Measurements from ENCODE around the gene MBNL1.

MBNL1 gene

GRCh38 chr3:152377184-152377570 is 108.4 kb downstream of the MBNL1 start:
- DNase-seq (ENCODE audit: low spot score), result no peak
- no peak for TF ChIP-seq CTCF (IDR thresholded peaks at IDR 0.05; ENCODE audit: extremely low read depth, missing control alignments)

GRCh38 chr3:152379415-152380042 is 110.8 kb downstream of the MBNL1 start:
- TF ChIP-seq CTCF (IDR thresholded peaks at IDR 0.05; ENCODE audit: extremely low read depth, missing control alignments), result no peak
- DNase-seq (ENCODE audit: low spot score), result no peak

- DNase-seq (ENCODE audit: low spot score), result no peak
These were observed 111.3 kb downstream of the MBNL1 start for GRCh38 chr3:152380043-152380442.

GRCh38 chr3:152381881-152382295 is 113.2 kb downstream of the MBNL1 start:
- TF ChIP-seq CTCF (IDR thresholded peaks at IDR 0.05; ENCODE audit: extremely low read depth, missing control alignments), result no peak
- DNase-seq (ENCODE audit: low spot score), result no peak

More at GRCh38 chr3:152380043-152380442, 111.3 kb downstream of the MBNL1 start:
- no peak for TF ChIP-seq CTCF (IDR thresholded peaks at IDR 0.05; ENCODE audit: extremely low read depth, missing control alignments)

GRCh38 chr3:152382312-152383135 is 113.8 kb downstream of the MBNL1 start:
- no peak for TF ChIP-seq CTCF (IDR thresholded peaks at IDR 0.05; ENCODE audit: extremely low read depth, missing control alignments)
- DNase-seq (ENCODE audit: low spot score), result no peak

GRCh38 chr3:152383136-152383606 is 114.4 kb downstream of the MBNL1 start:
- DNase-seq (ENCODE audit: low spot score), result no peak
- TF ChIP-seq CTCF (IDR thresholded peaks at IDR 0.05; ENCODE audit: extremely low read depth, missing control alignments), result no peak

GRCh38 chr3:152384412-152384811 is 115.7 kb downstream of the MBNL1 start:
- no peak for TF ChIP-seq CTCF (IDR thresholded peaks at IDR 0.05; ENCODE audit: extremely low read depth, missing control alignments)
- no peak for DNase-seq (ENCODE audit: low spot score)
